A673 (cell line): ENCODE data around the gene OR13C8.
"Not testable (repeated sequence)": the region's sequence is repeated elsewhere in the genome, so short reads cannot be mapped to it uniquely, and the experiment has no call there.

ENCODE experiments used
- CTCF ChIP-seq: fragments of 300-800, 200-600 bp; sonication (generic); conservative IDR thresholded peaks from 2 replicates; pipeline ENCODE4 v1.5.1; 2017; ENCODE audit warnings: low read depth, mild to moderate bottlenecking, antibody characterized with exemption, low read length, moderate library complexity, mixed read lengths
- EZH2 ChIP-seq: fragments of 200-600 bp; sonication (generic); IDR thresholded peaks from 2 replicates; pipeline ENCODE4 v1.6.1; 2017; ENCODE audit warnings: borderline replicate concordance, low read depth, mild to moderate bottlenecking, mixed read lengths, antibody characterized with exemption, low read length; ENCODE audit not compliant: poor library complexity, severe bottlenecking

GRCh38 chr9:104605527-104605926 lies 36.6 kb downstream of the OR13C8 start, which contains the start of gene OR13C2:
- TF ChIP-seq EZH2, CTCF: not testable (repeated sequence)
